GM08714 (cell line): ENCODE data around the gene LMBR1L.
A peak's percentile ranks its signal among the peaks of the same experiment; 100 is the strongest.

Source experiments
- H3K4me3 ChIP-seq: fragments of 200-500 bp; sonication (Bioruptor generic); 2 replicates; pipeline ENCODE4 v1.5.1; 2014; ENCODE audit warnings: mild to moderate bottlenecking, low read length, inconsistent platforms
- ZNF274 ChIP-seq: IDR thresholded peaks from 2 replicates; pipeline ENCODE4 v1.6.1; 2012; ENCODE audit warnings: mild to moderate bottlenecking, low read depth, low read length

LMBR1L gene

GRCh38 chr12:49055978-49056754, 54.5 kb downstream of the LMBR1L start:
- H3K4me3 ChIP-seq, result peak overlapping the region; percentile 95
- no peak for TF ChIP-seq ZNF274

DNA sequence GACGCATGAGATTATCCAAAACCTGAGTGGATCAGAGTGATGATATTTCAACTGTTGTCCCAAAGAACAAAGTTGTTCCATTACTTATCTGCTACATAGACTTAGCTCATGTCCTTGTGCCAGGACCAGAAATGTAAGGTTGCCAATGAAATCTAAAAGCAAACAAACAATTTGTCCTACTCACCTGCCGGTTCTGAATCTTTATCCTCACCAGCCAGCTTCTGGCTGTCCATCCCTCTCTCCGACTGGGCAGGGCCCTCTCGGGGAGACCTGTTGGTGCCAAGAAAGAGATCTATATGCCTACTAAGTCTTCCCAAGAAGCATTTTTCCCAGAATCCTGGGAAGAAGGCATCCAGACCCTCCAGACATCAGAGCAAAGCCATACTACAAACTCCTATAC, 55.6 kb downstream of the LMBR1L start:
- no peak for TF ChIP-seq ZNF274
- H3K4me3 ChIP-seq, result no peak overlapping the region

GRCh38 chr12:49054524-49054923, 56.1 kb downstream of the LMBR1L start:
- no peak overlapping the region for H3K4me3 ChIP-seq
- TF ChIP-seq ZNF274, result no peak

- no peak overlapping the region for H3K4me3 ChIP-seq
- TF ChIP-seq ZNF274, result no peak
Observed at GRCh38 chr12:49054096-49054495, 56.6 kb downstream of the LMBR1L start.

- H3K4me3 ChIP-seq, result no peak overlapping the region
- TF ChIP-seq ZNF274, result no peak
Observed at GRCh38 chr12:49052451-49053208, 58.0 kb downstream of the LMBR1L start.

GRCh38 chr12:49051777-49052438, 58.7 kb downstream of the LMBR1L start:
- H3K4me3 ChIP-seq, result no peak overlapping the region
- TF ChIP-seq ZNF274, result no peak

DNA sequence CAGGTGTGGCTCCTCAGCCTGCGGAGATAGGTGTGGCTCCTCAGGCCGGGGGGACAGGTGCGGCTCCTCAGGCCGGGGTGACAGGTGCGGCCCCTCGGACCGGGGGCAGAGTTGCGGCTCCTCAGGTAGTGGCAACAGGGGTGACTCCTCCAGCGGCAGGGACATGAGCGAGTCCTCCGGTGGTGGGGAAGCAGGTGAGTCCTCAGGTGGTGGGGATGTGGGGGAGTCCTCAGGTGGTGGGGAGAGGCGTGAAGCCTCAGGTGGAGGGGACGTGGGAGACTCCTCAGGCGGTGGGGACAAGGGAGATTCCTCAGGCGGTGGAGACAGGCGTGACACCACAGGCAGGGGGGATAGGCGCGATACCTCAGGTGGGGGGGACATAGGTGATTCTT, 59.3 kb downstream of the LMBR1L start:
- no peak overlapping the region for H3K4me3 ChIP-seq
- TF ChIP-seq ZNF274, result no peak

DNA sequence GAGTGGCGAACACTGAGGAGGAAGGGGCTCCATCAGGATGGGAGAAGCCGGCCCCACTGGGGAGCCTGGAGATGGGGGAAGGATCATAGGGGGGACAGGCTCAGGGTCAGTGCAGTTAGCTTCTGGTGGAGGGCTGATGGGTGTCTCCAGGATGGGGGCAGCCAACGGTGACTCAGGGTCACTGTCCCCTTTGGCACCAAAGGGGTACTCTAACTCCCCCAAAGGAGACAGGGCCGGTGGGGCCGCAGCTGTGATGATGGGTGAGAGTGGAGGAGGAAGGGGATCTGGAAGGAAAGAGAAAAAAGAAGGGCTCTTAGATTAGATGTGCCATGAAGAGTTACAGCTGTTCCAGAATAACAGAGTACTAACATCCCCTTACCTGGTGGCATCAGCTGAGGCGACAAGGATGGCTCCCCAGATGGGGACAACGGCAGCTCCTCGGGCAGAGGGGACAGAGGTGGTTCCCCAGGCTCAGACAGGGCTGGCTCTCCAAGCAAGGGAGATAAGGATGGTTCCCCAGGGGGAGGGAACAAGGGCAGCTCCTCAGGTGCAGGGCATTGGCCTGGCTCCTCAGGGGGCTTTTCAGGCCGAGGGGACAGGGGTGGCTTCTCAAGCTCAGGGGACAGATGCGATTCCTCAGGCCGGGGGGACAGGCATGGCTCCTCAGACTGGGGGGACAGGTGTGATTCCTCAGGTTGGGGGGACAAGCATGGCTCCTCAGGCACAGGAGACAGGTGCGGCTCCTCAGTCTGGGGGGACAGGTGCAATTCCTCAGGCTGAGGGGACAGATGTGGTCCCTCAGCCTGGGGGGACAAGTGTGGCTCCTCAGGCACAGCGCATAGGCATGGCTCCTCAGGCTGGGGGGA, 59.9 kb downstream of the LMBR1L start:
- H3K4me3 ChIP-seq, result no peak overlapping the region
- TF ChIP-seq ZNF274, result no peak

DNA sequence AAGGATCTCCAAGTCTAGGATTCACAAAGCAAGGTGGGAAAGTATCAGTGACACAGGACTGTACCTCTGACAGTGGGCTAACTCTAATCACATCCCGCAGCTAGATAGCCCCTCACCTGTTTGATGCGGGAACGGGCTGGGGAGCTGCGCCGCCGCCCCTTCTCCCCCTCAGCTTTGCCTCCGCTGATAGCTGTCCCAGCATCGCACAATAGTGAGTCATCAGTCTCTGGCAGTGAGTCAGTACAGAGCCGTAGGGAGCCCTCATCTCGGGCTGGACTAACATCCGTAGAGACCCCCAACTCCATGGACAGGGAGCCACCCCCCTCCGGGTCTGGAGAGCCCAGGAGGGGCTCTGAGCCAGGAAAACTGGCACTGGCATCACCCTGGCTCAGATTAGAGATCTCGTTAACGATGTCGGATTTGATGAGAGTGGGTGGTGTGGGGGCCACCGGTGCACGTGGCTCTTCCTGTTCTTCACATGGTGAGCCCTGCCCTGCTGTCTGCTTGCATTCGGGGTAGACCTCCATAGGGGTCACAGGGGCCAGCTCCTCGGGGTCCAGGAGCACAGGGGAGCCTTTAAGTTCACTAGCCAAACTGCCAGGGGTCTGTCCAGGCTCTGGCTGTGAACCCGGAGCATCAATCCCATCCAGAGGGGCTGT, 61.0 kb downstream of the LMBR1L start:
- TF ChIP-seq ZNF274, result no peak
- no peak overlapping the region for H3K4me3 ChIP-seq

DNA sequence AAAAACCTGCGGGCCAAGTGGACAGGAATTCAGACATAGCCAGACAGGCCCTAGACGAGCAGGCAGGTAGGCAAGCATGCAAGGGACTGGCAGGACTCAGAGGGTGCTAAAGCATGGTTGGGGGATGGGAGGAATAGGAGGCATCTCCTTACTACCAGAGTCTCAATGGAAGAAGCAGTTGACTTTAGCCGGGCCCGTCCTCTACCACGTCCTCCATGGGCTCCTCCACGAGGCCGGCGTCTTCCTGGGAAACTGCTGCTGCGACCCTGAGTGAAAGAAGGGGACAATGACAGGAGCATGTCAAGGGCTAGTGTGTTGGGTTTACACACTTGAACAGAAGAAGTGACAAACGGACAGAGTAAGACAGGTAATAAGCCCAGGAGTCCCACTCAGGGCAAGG, 61.7 kb downstream of the LMBR1L start:
- no peak overlapping the region for H3K4me3 ChIP-seq
- no peak for TF ChIP-seq ZNF274
